Measurements from ENCODE around the gene SGCA.

GRCh38 chr17:50157891-50158290 lies 7.9 kb upstream of the SGCA start:
- TF ChIP-seq CTCF (IDR thresholded peaks at IDR 0.05) (no peak), POLR2A (IDR thresholded peaks at IDR 0.05) (no peak), EP300 (IDR thresholded peaks at IDR 0.05) (no peak)

Data from tibial nerve (tissue), 4 donors.